Stimulated activated CD4-positive, alpha-beta T cell treated with anti-CD3 and anti-CD28 coated beads, Interleukin-1b, Interleukin-23, amount 100 ng/mL, for 4 hours (primary cell): ENCODE results near the gene MTA2.

Experiments
- DNase-seq, 2 donors: peaks; one replicate each; pipeline ENCODE4 v3.0.0-alpha.2; 2020; ENCODE audit warnings: low read depth in 2 of 2

MTA2 gene

DNA sequence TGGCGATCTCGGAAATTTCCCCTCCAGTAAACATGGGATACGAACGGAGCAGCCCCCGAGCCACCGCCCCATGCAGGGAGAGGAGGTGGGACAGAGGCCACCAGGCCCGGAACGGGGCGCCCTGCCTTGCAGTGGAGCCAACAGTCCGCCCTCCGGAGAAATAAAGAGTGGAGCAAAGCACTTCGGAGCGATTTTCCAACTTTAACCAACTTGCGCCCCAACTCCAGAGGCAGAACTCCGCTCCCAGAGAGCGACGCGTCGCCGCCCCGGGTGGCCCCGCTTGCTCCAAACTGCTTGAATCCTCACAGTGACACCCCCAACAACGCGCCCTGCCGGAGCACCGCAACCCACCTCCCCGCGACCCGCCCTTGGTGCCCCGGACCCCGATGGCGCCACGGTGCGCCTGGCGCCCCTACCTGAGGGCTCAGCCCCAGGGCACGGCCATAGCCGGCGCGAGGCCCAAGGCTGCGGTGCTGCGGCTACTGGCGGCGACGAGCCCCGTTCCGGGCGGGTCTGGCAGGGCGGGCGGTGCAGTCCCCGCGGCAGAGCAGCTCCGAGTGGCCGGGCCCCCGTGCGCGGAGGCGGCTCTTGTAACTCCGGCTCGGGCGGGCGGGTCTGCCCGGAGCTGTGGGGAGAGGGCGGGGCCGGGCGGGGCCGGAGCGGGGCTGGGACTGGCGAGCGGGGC, 55.3 kb downstream of the MTA2 start, which contains the start of gene AHNAK:
AHNAK (minus strand) TSS at position 563 of the 685 bp plus-strand sequence. CDS start 10,708 bp downstream, outside the sequence.
- peak in 1 of 2 donors; percentile 54 for DNase-seq

DNA sequence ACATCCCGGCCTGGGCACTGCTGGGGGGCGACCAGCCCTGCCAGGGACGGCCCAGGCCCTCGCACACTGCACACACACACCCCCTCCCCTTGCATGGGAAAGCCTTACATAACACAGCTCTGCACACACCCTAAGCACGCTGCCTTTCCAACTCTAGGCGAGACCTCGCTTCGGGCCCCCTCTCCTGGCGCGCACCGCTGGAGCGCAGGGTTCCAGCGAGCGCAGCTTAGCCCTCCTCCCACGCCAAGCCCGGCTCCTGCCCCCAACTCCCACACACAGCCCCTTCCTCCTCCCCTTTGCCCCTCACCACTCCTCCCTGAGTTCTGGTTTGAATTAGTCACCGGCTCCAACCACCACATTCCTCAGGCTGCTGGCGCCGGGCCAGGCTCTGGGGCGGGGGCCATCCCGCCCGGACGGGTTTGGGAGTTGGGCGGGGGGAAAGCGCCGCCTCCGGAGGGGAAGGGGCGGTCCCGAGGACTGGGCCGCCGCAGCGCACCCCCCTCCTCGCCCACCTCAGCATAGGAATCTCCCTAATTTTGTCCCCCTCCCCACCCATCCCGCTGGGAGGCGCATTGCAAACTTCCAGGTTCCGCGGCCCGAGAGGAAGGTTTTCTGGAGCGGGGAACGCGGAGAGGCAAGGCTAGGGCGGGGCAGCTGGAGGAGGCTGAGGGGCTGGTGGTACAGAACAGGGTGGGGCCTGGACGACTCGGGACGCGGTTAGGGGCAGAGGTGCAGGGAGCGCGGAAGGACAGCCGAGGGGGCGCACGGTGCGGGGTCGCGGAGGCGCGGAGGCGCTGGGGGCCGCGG, 56.0 kb downstream of the MTA2 start:
- peak; percentile 47 to 53 for DNase-seq

DNA sequence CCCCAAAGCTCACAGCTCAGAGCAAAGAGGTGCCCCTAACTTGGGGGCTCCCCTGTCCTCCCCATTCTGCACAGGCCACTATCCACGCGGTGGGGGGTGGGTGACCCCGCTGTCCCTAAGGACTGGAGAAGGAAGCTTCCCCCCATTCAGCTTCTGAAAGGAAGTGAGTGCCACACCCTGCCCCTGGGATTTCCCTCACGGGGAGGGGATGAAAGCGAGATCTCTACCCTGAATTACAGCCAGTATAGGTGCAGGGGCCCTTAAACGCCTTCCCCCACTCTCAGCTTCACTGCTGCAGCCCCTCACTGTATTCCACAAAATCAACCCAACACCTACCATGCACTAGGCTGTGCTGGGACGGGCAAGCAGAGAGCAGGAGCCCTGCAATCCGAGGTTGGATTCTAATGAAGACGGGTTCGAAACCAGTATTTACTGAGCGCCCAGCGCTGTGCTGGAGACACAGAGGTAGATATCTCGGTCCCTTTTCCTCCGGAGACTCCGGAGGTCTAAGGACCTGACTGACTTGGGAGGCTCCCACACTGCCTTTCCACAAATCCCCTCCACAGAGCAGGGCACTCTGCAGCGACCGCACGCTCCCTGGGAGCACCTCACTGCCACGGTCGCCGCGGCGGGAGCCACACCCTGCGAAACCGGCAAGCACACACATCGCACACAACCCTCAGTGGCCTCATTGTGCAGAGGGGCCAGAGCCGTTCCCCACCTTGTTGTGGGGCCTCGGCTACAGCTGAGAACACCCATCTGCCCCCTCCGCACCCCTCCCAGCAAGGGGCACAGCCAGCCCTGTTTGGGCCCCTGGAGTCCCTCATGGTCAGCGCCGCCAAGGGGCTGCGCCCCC, 56.9 kb downstream of the MTA2 start:
- no peak for DNase-seq

GRCh38 chr11:62543680-62544444, 57.8 kb downstream of the MTA2 start:
- DNase-seq: no peak
